HL-60 (cell line): ENCODE results near the gene SRP19.
A peak's percentile ranks its signal among the peaks of the same experiment; 100 is the strongest.

Experiments
- DNase-seq, 2 experiments: peaks; one replicate each; pipeline ENCODE4 v3.0.0-alpha.2; 2010 to 2020; ENCODE audit warnings: low read depth in 1 of 2, low spot score in 1 of 2
- H3K27ac ChIP-seq: fragments of 250-450 bp; sonication (Bioruptor Pico); replicated peaks from 2 replicates; pipeline ENCODE4 v1.5.1; 2020; ENCODE audit warnings: mild to moderate bottlenecking, moderate library complexity
- H3K27me3 ChIP-seq: fragments of 250-450 bp; sonication (Bioruptor Pico); 2 replicates; pipeline ENCODE4 v1.5.1; 2021; ENCODE audit warnings: mild to moderate bottlenecking, moderate library complexity; ENCODE audit not compliant: insufficient read depth, poor library complexity, severe bottlenecking
- H3K4me3 ChIP-seq: replicated peaks from 2 replicates; pipeline ENCODE4 v1.5.1; 2011; ENCODE audit warnings: mild to moderate bottlenecking, control low read depth, low read length; ENCODE audit not compliant: insufficient read depth
- CTCF ChIP-seq: IDR thresholded peaks from one replicate; pipeline ENCODE4 v1.5.1; 2011; ENCODE audit warnings: low read length, control low read depth, inconsistent platforms; ENCODE audit not compliant: insufficient read depth
- GABPA ChIP-seq: IDR thresholded peaks from 2 replicates; pipeline ENCODE4 v1.6.1; 2012; ENCODE audit warnings: low read depth
- POLR2AphosphoS5 ChIP-seq: IDR thresholded peaks from 2 replicates; pipeline ENCODE4 v1.6.1; 2012; ENCODE audit warnings: low read depth
- REST ChIP-seq: IDR thresholded peaks from 2 replicates; pipeline ENCODE4 v1.6.1; 2012; ENCODE audit warnings: low read depth; ENCODE audit not compliant: insufficient replicate concordance
- SPI1 ChIP-seq: IDR thresholded peaks from 2 replicates; pipeline ENCODE4 v1.6.1; 2012; ENCODE audit warnings: low read depth, mild to moderate bottlenecking, borderline replicate concordance

SRP19 gene

GRCh38 chr5:112869948-112870347 is 8.9 kb downstream of the SRP19 start:
- H3K27ac ChIP-seq = no peak overlapping the region
- no peak for DNase-seq
- no peaks in the 10 kb centered on the region for H3K27me3 ChIP-seq
- no peak overlapping the region for H3K4me3 ChIP-seq
- TF ChIP-seq POLR2AphosphoS5 = no peak
- TF ChIP-seq REST = no peak
- TF ChIP-seq CTCF = no peak
- no peak for TF ChIP-seq SPI1
- no peak for TF ChIP-seq GABPA

GRCh38 chr5:112870966-112871365 is 9.9 kb downstream of the SRP19 start:
- no peak for TF ChIP-seq GABPA
- no peak for TF ChIP-seq REST
- no peak for TF ChIP-seq POLR2AphosphoS5
- TF ChIP-seq CTCF = no peak
- TF ChIP-seq SPI1 = no peak
- peak in 1 of 2 experiments; percentile 9 for DNase-seq
- H3K4me3 ChIP-seq = no peak overlapping the region
- H3K27me3 ChIP-seq = no peaks in the 10 kb centered on the region
- H3K27ac ChIP-seq = no peak overlapping the region

GRCh38 chr5:112876362-112876761 is 15.3 kb downstream of the SRP19 start:
- DNase-seq = no peak
- H3K27ac ChIP-seq = no peak overlapping the region
- H3K4me3 ChIP-seq = no peak overlapping the region
- no peaks in the 10 kb centered on the region for H3K27me3 ChIP-seq
- TF ChIP-seq REST = no peak
- TF ChIP-seq SPI1 = no peak
- TF ChIP-seq GABPA = no peak
- no peak for TF ChIP-seq CTCF
- TF ChIP-seq POLR2AphosphoS5 = no peak
